ENCODE results near the gene DRC7. TPM values are rescaled to one million over a fixed set of nuclear protein-coding genes. Genes with fewer than 3 reads are reported as not detected.
"Not testable (repeated sequence)": the region's sequence is repeated elsewhere in the genome, so short reads cannot be mapped to it uniquely, and the experiment has no call there.

The DRC7 gene
- total RNA-seq, 1 donor from 2014 or later = 0.96 TPM

DNA sequence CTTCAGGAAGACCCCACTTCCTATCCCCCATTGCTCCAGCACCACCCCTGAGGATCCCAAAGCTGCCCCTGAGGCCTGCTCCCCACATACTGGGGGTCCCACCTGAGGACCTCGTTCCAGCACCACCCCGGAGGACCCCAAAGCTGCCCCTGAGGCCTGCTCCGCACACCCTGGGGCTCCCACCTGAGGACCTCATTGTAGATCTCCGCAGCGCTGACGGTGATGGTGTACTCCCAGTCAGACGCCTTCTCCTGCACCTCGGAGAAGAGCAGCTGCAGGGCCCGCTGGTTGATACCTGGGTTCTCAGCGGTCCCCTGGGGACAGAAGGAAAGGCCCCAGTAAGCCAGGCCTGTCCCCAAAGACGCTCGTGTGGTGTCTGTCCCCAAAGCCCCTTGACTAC is 67.4 kb downstream of the DRC7 start:
- DNase-seq (ENCODE audit: low spot score) = no peak

DNA sequence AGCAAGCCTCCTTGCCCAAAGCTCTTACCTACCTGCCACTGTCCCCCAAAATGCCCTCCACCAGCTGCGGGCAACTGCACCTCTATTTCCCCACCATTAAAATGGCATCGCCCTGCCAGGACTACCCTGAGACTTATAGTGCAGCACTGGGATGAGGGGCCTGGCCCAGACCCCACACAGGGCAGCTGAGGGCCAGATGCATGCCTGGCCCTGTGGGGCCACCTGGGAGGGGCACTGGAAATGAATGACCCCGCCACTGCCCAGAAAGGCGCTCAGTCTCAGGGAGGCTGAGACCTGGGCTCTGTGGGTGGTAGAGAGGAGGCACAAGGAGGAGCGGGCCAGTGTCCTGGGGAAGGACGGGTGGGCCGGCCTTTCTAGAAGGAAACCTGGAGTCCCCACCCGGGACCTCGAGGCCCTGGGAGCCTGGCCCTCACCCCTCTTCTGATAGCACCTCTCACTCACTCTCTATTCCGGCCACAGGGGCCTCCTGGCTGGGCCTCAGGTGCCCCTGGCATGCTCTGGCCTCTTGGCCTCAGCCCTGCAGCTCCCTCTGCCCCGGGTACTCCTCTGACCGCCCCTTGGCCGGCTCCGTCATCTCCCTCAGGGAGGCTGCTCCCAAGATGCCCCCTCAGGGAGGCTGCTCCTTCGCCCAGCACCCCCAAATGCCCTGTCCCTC is 67.9 kb downstream of the DRC7 start:
- no peak for DNase-seq (ENCODE audit: low spot score)

DNA sequence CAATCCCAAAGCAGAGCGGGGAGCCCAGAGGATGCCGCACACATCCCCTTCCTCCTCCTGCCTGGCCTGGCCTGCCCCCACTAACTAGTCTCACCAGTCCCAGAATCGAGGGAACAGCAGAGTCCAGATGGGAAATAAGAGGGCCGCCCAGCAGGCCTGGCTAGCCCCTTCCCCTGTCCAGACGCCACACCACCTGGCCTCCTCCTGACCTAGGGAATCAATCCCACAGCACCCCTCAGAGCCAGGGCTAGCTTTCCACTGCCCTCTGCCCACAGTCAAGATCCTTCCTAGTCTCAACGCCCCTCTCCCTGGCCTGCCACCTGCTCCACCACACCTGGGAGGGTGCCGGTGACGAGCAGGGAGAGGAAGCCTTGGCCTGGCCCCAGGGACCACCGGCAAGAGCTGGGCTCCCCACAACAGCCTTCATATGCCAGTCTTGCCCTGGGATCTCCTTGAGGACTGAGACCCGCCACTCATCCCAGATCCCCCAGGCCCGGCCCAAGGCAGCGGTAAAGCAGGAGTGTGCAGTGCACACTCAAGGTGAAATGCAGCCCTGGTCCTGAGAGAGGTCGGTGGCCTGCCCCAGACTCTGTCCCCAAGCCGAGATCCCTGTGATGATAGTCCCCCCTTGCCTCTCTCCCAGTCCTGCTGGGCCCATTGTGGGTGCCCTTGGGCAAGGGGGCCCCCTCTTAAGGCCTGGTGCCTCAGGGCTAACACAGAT is 68.8 kb downstream of the DRC7 start:
- no peak for DNase-seq (ENCODE audit: low spot score)

DNA sequence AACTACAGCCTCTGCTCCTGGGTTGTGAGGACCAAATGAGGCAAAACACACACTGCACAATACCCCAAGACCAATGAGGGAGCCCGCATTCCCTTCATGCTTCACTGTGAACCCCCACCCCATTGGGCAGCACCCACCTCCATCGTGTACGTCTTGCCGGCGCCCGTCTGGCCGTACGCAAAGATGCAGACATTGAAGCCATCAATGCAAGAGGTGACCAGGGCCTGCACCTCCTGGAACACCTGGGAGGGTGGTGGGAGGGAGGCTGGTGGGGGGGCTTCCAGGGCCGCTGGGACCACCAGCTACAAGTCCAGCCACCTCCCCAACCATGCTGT is 69.4 kb downstream of the DRC7 start:
- no peak for DNase-seq (ENCODE audit: low spot score)

DNA sequence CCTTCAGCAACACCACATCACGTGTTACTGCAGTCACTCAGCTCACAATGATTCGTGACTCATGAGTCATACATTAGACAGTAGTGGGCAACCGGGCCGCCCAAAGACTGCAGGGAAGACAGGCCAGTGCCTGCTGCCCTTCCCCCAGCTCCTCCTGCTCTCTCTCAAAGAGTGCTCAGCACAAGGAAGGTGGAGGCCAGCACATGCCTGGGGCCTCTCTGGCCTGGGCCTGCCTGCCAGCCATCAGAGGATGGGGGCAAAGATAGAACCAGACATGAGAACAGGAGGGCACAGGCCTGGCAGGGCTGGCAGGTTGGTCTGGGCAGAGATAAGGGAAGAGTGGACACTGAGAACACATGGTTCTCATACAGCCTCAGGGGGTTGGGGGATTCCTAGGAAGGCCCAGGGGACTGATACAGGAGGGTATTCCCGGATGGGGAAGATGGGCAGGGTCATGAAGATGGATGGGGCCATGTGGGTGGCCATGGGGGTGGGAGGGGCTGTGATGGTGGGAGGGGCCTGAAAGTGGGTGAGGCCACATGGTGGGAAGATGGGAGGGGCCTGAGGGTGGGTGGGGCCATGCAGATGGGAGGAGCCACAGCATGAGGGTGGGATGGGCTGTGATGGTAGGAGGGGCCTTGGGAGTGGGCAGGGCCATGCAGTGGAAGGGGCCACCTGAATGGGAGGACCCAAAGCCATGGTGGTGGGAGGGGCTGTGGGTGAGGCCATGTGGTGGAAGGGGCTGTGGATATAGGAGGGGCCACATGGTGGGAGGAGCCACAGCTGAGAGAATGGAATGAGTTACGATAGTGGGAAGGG is 69.9 kb downstream of the DRC7 start:
- peak; percentile 55 for DNase-seq (ENCODE audit: low spot score)

DNA sequence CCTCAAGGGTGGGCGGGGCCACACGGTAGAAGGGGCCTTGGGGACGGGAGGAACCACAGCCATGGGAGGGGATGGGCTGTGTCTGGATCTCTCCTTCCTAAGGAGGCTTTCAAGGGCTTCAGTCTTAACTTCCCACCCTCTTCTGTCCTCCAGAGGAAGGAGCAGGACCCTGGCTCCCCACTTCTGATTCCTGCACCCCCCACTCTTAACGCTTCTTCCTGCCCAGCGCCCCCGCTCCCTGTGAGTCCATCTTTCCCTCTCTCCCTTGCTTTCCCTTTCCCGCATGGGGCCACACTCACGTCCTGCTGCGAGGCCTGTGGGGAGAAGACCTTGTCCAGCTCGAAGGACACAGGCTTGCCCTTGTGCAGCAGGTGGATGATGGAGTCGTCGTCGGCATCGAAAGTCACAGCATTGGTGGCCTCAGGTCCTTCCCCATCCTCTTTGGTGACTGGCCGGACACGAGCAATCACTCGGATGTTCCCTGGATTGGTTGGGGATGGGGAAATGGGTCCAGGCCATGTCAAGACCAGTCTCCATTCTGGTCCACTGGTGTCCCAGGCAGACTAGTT is 70.6 kb downstream of the DRC7 start:
- no peak for DNase-seq (ENCODE audit: low spot score)

DNA sequence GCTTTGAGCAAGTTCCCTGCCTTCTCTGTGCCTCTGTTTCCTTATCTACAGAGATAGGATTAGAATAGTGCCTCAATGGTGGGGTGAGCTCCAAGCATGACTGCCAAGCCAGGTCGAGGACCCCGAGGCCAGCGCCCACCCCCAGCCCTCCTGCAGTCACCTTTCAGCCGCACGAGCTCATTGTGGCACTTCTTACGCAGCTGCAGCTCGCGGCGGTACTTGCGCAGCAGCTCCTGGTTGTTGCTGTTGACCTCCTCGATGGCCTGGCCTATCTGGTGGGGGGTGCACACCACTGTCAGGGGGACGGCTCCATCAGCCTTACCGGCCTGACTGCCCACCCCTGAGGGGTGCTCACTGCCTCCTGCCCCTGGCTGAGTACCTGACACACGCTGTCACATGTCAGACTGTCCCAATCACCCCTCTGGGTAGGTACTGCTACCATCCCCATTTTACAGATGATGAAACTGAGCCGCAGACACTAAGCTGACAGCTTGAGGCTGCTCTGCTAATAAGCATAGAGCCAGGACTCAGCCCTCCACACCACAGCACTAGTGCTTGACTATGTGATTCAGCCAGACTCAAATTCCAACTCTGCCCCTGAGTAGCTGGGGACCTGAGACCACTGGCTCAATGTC is 72.2 kb downstream of the DRC7 start:
- DNase-seq (ENCODE audit: low spot score) = no peak

DNA sequence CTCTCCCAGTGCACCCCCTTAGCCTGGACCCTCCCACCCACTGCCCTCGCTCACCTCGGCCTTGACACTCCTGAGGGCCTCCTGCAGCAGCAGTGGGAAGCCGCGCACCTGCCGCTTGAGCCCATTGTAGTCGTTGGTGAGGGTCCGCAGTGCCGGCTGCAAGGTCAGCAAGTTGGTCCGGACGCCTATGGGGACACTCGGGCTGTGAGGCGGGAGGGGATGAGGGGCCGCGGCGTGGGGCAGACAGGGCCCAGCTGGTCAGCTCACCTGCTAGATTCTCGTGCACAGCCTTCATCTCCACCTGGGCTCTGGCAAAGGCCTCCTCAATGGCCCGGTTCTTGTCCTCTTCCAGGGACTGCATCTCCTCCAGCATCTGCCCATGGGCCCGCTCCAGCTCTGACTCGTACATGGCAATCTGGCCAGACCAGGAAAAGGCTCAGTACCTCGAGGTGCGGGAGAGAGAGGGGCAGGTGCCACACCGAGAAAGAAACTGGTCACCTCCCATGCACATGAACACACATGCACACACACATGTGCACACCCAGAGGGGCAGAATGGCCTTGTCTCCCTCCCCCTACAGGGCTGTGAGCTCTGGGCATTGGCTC is 75.0 kb downstream of the DRC7 start:
- DNase-seq (ENCODE audit: low spot score) = no peak

DNA sequence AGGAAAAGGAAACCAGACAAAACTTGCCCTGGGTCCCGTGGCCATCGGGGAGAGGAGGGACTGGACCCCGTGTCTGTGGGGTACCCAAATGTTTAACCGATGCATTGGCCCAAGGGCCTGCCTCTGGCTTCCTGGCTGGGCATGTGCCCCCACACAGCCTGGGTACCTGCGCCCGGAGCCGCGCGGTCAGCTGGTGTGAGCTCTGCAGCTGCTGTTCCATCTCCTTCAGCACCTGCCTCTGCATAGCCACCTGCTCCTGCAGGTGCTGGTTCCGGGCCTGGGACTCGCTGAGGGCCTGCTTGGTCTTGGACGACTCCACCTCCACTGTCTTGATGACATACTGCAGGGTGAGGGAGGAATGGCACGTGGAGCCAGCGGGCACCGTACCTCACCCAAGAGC is 75.8 kb downstream of the DRC7 start:
- DNase-seq (ENCODE audit: low spot score) = no peak

DNA sequence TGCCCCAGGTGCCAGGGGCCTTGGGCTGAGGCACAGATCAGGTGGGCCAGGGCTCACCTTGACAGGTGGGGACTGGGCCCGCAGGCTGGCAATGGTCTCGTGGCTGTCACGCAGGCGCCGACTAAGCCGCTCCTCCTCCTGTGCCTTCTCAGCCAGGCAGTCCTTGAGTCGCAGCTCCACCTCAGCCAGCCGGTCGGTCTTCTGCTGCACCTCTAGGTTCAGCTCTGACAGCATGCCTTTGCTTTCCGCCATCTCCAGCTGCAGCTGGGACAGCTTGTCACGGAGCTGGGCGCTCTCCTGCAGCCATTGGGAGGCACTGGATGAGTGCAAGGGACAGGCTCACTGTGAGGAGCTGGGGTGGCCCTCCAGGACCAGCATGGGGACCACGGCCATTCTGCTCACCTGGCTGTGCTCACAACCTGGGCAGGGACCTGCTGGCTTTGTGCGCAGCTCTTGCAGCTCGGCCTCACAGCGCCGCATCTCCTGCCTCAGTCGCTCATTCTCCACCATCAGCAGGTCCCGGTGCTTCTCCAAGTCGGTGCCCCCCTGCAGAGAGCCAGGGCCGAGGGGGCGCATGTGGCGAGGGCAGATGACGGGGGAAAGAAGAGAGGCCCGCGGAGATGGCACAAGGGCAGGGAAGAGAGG is 76.7 kb downstream of the DRC7 start:
- DNase-seq (ENCODE audit: low spot score) = no peak

DNA sequence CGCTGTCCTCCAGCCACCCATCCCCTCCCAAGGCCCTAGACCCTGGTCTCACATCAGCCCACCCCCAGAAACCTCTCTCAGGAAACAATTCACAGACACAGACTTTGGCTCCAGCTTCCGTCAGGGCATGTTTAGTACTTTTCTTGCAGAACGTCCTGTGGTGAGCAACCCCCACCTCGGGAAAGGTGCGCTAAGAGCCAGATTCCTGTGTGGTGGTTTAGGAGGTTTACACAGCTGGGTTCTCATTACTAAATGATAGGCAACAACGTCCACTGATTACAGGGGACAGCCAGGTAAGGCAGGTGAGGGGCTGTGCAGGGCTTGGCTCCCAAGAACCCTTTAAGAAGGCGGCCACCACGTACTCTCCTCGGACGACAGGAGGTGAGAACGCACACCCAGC is 78.4 kb downstream of the DRC7 start:
- no peak for DNase-seq (ENCODE audit: low spot score)

DNA sequence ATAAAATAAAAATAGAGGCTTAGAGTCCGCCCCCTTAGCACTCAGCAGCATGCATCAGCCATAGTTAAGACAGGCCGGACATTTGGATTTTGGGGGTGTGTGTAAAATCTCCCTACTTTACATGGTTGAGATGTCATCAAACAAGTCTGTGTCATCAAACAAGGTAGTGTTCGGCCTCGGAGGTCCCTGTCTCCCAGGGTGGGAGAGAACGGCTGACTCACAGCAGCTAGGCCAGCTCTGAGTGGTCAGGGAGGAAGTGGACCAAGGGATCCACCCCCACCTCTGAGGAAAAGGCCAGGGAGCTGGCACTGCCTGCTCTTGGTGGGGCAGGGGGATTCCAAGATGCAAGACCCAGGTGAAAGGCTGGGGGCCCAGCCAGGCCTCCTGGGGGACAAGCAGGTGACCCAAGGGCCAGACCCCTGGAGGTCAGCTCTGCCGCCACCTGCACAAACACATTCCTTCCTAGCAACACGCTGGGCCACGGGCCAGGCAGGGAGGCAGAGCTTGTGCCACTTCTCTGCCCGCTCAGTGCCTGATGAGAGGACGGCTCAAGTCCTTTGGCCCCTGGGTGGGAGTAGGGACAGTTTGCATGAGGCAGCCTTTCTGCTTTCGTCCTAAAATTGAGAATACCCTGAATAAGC is 79.2 kb downstream of the DRC7 start:
- DNase-seq (ENCODE audit: low spot score) = no peak

DNA sequence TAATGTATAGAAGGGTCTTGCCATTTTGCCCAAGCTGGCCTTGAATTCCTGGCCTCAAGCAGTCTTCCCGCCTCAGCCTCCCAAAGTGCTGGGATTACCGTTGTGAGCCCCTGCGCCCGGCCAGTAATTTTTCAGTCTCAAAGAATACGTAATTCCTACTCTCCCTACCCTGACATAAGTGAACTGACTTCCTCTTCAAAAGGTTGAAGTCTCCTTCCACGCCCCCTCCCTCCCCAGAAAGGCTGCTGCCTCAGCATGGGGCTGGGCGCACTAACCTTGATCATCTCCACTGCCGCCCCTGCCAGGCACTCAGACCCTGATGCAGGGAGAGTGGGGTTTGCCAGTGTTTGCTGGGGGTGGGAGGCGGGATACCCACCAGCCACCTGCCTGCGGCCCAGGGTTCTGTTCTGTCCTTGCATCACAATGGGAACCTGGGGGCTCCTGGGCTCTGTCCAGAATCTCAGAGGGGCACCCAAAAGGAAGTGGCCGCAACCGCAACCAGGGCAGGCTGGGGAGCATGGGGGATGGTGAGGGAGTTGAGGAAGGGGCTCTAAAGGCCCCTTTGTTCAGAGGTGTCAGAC is 80.2 kb downstream of the DRC7 start:
- no peak for DNase-seq (ENCODE audit: low spot score)

DNA sequence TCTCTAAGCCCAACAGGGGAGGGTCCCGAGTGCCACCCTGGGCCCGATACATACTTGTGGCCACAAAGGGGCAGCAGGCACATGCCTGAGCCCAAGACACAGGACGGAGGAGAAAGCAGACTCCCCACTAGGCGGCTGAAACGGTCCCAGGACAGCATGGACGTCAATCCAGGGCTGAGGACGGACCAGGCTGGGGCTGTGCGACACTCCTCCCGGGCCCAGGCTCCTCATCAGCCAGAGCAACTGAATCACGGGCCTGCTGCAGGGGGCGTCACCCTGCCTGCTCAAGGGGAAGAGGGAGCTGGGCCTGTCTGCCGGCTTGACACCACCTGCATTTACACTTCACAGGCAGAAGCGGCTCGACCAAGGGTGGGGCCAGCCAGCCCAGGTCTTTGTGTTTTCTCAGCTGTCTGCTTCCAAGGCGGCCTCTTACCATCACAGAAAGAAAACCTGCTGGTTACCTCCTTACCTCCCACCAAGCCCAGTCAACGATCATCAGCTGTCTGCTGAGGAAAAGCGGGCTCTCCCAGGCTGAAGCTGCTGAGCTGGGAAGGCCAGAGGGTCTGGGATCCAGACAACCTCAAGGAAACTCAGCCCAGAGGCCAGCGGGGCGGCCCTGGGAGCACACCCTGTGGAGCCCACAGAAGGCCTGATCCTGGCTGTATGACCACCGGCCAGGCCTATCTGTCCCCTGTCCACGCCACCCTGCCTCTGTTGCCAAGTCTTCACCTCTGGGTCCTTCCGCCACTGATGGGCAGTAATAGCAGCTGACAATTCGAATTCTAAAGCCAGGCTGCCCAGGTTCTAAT is 81.3 kb downstream of the DRC7 start:
- peak; percentile 24 for DNase-seq (ENCODE audit: low spot score)

DNA sequence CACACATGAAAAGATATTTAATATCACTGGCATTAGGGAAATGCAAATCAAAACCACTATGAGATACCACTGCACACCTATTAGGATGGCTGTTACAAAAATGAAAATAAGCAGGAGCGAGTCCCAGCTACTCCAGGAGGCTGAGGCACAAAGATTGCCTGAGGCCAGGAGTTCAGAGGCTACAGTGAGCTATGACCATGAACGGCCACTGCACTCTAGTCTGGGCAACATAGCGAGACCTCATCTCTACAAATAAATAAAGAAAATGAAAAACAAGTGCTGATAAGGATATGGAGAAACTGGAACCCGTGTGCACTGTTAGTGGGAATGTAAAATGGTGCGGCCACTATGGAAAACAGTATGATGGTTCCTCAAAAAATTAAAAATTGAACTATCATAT is 84.1 kb downstream of the DRC7 start:
- DNase-seq (ENCODE audit: low spot score) = no peak

DNA sequence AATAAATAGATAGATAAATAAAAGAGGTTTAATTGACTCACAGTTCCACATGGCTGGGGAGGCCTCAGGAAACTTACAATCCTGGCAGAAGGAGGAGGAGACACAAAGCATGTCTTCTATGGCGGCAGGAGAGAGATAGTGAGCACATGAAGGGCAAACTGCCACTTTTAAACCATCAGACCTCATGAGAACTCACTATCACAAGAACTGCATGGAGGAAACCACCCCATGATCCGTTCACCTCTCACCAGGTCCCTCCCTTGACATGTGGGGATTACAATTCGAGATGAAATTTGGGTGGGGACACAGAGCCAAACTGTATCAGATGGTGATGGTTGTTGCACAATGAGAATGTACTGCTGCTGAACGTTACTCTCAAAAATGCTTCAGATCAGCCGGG is 85.2 kb downstream of the DRC7 start:
- DNase-seq (ENCODE audit: low spot score) = not testable (repeated sequence)

DNA sequence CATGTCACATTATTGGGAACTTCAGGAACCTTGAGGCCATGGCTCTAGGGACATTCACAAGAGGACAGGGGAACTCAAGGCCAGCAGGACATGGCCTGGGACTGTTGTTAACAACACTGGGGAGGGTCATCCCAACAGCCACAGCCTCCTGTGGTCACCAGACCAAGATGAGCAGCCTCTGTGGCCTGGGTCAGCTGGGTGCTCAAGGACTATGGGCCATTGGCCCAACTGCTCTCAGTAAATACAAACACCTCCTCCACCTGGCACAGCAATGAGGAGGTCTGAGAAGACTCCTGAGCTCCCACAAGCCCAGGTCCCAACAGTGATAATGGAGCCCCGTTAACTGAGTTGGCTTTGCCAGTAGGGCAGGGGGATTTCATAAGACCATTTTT is 86.7 kb downstream of the DRC7 start:
- DNase-seq (ENCODE audit: low spot score) = no peak
